Caco-2 (cell line): ENCODE results near the gene IL6. TPM values are rescaled to one million over a fixed set of nuclear protein-coding genes. Genes with fewer than 3 reads are reported as not detected.

ENCODE experiments used
- BruUV-seq: library from RNA; stranded (reverse); fragments of 400-500 nt; replicated peaks from 2 replicates; lab custom pipeline; 2021; lab: Mats Ljungman, UMichigan
- CTCF ChIA-PET: fragments of 300-600 bp; sonication (Branson Sonifier 250); formaldehyde crosslinking; loops from one replicate; lab custom pipeline; 2022; ENCODE audit warnings: antibody characterized with exemption; lab: Charles Lee
- POLR2A ChIA-PET: fragments of 300-600 bp; sonication (Branson Sonifier 250); formaldehyde crosslinking; loops from one replicate; lab custom pipeline; 2022; ENCODE audit warnings: antibody characterized with exemption; lab: Charles Lee
- DNase-seq, 2 experiments: peaks; one replicate each; pipeline versions ENCODE4 v3.0.0 to v3.0.0-alpha.2; 2020 to 2022
- H3K27me3 ChIP-seq: replicated peaks from 2 replicates; pipeline ENCODE4 v1.6.0; 2011; ENCODE audit warnings: low read length; ENCODE audit not compliant: control insufficient read depth, insufficient read depth
- H3K36me3 ChIP-seq: 2 replicates; pipeline ENCODE4 v1.5.1; 2011; ENCODE audit warnings: low read length; ENCODE audit not compliant: control insufficient read depth, insufficient read depth
- H3K4me1 ChIP-seq: fragments of 250-450 bp; sonication (Bioruptor Pico); 2 replicates; pipeline ENCODE4 v1.5.1; 2020; ENCODE audit warnings: mild to moderate bottlenecking
- H3K4me3 ChIP-seq: 2 replicates; pipeline ENCODE4 v1.5.1; 2011; ENCODE audit warnings: low read depth, mild to moderate bottlenecking, control low read depth, low read length
- H3K9me3 ChIP-seq: fragments of 250-450 bp; sonication (Bioruptor Pico); 2 replicates; pipeline ENCODE4 v1.5.1; 2020; ENCODE audit warnings: mild to moderate bottlenecking, moderate library complexity
- H3K27ac Mint-ChIP-seq: one replicate; pipeline ENCODE4 v1.8.0; 2022; ENCODE audit warnings: mixed read lengths; ENCODE audit not compliant: unreplicated experiment
- H3K27me3 Mint-ChIP-seq: one replicate; pipeline ENCODE4 v1.8.0; 2022; ENCODE audit warnings: mixed read lengths; ENCODE audit not compliant: insufficient read depth, unreplicated experiment
- H3K36me3 Mint-ChIP-seq: one replicate; pipeline ENCODE4 v1.8.0; 2022; ENCODE audit warnings: mild to moderate bottlenecking, mixed read lengths; ENCODE audit not compliant: insufficient read depth, unreplicated experiment
- H3K4me1 Mint-ChIP-seq: one replicate; pipeline ENCODE4 v1.8.0; 2022; ENCODE audit warnings: low read depth, mixed read lengths; ENCODE audit not compliant: unreplicated experiment
- H3K4me3 Mint-ChIP-seq: one replicate; pipeline ENCODE4 v1.8.0; 2022; ENCODE audit warnings: mild to moderate bottlenecking, moderate library complexity, mixed read lengths; ENCODE audit not compliant: unreplicated experiment
- H3K9me3 Mint-ChIP-seq: one replicate; pipeline ENCODE4 v1.8.0; 2022; ENCODE audit warnings: mixed read lengths; ENCODE audit not compliant: unreplicated experiment
- CTCF ChIP-seq, 2 experiments: fragments of 200-600 bp in 1 of 2; IDR thresholded peaks; 1 replicate in 1 of 2; 2 replicates in 1 of 2; pipeline versions ENCODE4 v1.5.1 to v1.8.0; 2011 to 2022; ENCODE audit warnings: antibody characterized with exemption in 1 of 2, control low read depth in 1 of 2, inconsistent platforms in 1 of 2, low read depth in 1 of 2, low read length in 1 of 2, mild to moderate bottlenecking in 1 of 2, moderate library complexity in 1 of 2; ENCODE audit not compliant: insufficient read depth in 1 of 2, severe bottlenecking in 1 of 2, unreplicated experiment in 1 of 2
- intact Hi-C: fragments of 100-400 bp; cut with micrococcal nuclease; formaldehyde crosslinking; loops from one replicate; pipeline ENCODE4 v1.10.0; 2022; ENCODE audit not compliant: unreplicated experiment
- total RNA-seq: library from RNA; stranded (reverse); gene quantifications from 2 replicates; pipeline ENCODE4 v1.2.3, GENCODE V29; 2022

The IL6 gene
- total RNA-seq, 1 experiment from 2014 or later, result not detected

DNA sequence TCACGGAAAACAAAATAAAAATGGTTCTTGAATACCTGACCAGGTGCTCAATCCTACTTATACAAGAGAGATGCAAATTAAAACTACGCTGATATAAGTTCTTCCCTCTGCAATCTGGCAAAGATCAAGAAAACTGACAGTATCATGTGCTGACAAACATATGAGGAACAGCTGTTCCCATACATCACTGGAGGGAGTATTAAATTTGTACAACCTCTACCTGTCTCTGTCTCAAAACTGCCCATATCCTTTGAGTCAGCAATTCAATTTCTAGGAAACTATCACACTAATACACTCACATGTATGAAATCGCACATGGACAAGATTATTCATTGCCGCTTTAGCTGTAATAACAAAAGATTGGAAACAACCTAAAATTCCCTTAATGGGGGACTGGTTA is 11.0 kb upstream of the IL6 start:
- Mint-ChIP-seq H3K4me3 (no peak overlapping the region), H3K27me3 (no peaks in the 10 kb centered on the region), H3K27ac (no peak overlapping the region), H3K9me3 (no peaks in the 10 kb centered on the region), H3K36me3 (no peaks in the 10 kb centered on the region), H3K4me1 (no peaks in the 10 kb centered on the region)
- no peak overlapping the region for H3K4me3 ChIP-seq
- TF ChIP-seq CTCF (IDR thresholded peaks at IDR 0.05; ENCODE audit: insufficient read depth in 1 of 2, low read depth in 1 of 2, low read length in 1 of 2, severe bottlenecking in 1 of 2, unreplicated experiment in 1 of 2), result no peak
- BruUV-seq, result no TSS peak
- ChIA-PET POLR2A (no interaction called here), CTCF (no interaction called here)
- no peaks in the 10 kb centered on the region for H3K36me3 ChIP-seq
- H3K4me1 ChIP-seq, result no peaks in the 10 kb centered on the region
- H3K9me3 ChIP-seq, result no peaks in the 10 kb centered on the region
- no peak for DNase-seq
- intact Hi-C loops, result no loop called here
- no peaks in the 10 kb centered on the region for H3K27me3 ChIP-seq

- TF ChIP-seq CTCF (IDR thresholded peaks at IDR 0.05; ENCODE audit: insufficient read depth in 1 of 2, low read depth in 1 of 2, low read length in 1 of 2, severe bottlenecking in 1 of 2, unreplicated experiment in 1 of 2), result no peak
- no peak for DNase-seq
- Histone ChIP-seq H3K27me3 (no peaks in the 10 kb centered on the region), H3K4me1 (no peaks in the 10 kb centered on the region), H3K36me3 (no peaks in the 10 kb centered on the region), H3K4me3 (no peak overlapping the region), H3K9me3 (no peaks in the 10 kb centered on the region)
- ChIA-PET CTCF (no interaction called here), POLR2A (no interaction called here)
- Mint-ChIP-seq H3K27me3 (no peaks in the 10 kb centered on the region), H3K27ac (no peak overlapping the region), H3K36me3 (no peaks in the 10 kb centered on the region), H3K4me3 (no peak overlapping the region), H3K4me1 (no peaks in the 10 kb centered on the region), H3K9me3 (no peaks in the 10 kb centered on the region)
- BruUV-seq, result no TSS peak
- intact Hi-C loops, result no loop called here
Observed at GRCh38 chr7:22717760-22718159, 9.2 kb upstream of the IL6 start.

DNA sequence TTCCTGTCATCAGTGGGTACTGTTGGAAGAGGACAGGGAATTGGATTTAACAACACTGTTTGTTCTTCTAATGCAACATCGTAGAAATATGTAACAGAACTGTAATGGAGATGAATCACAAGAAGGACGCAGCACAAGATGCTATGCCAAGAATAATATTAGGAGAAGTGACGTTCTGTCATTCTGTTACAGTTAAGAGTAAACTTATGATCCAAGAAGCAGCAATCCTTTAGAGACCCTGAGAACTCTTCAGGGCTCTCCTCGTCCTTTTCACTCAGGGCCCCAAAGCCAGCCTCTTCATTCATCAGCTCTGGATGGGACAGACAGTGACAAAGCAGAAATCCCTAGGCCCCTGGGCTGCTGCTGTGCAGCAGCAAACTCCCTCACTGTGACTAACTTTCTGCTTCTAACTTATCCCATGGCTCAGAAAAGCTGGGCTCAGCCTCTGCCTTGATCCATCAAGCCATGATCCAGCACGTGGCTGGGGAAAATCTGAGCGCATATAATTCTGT is 8.7 kb upstream of the IL6 start:
- POLR2A ChIA-PET, result no interaction called here
- Histone ChIP-seq H3K27me3 (no peaks in the 10 kb centered on the region), H3K4me3 (no peak overlapping the region), H3K36me3 (no peaks in the 10 kb centered on the region), H3K4me1 (no peaks in the 10 kb centered on the region), H3K9me3 (no peaks in the 10 kb centered on the region)
- Mint-ChIP-seq H3K36me3 (no peaks in the 10 kb centered on the region), H3K4me1 (no peaks in the 10 kb centered on the region), H3K9me3 (no peaks in the 10 kb centered on the region), H3K27me3 (no peaks in the 10 kb centered on the region), H3K27ac (no peak overlapping the region), H3K4me3 (no peak overlapping the region)
- intact Hi-C loops, result no loop called here
- no peak for TF ChIP-seq CTCF (IDR thresholded peaks at IDR 0.05; ENCODE audit: insufficient read depth in 1 of 2, low read depth in 1 of 2, low read length in 1 of 2, severe bottlenecking in 1 of 2, unreplicated experiment in 1 of 2)
- BruUV-seq, result no TSS peak
- CTCF ChIA-PET, result interaction anchor here (0.8 kb wide), 1 partner anchor 300 kb away, joined by 3 read pairs; no protein-coding TSS in a partner anchor
- no peak for DNase-seq
